Measurements from ENCODE around the gene DCPS.

- TF ChIP-seq CTCF (IDR thresholded peaks at IDR 0.05; ENCODE audit: low read depth, low read length) (no peak), POLR2A (IDR thresholded peaks at IDR 0.05; ENCODE audit: extremely low read depth, insufficient read length) (no peak), MYC (IDR thresholded peaks at IDR 0.05; ENCODE audit: low read depth, low read length) (no peak)
- TF ChIP-seq, protein P1, sequence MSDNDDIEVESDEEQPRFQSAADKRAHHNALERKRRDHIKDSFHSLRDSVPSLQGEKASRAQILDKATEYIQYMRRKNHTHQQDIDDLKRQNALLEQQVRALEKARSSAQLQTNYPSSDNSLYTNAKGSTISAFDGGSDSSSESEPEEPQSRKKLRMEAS (IDR thresholded peaks at IDR 0.05; ENCODE audit: low read depth, low read length): no peak
Observed at GRCh38 chr11:126327281-126328000, 23.6 kb downstream of the DCPS start.
